Uterus (tissue), 4 donors: Measurements from ENCODE around the gene IL37. TPM values are rescaled to one million over a fixed set of nuclear protein-coding genes. Genes with fewer than 3 reads are reported as not detected.
"Not testable (repeated sequence)": the region's sequence is repeated elsewhere in the genome, so short reads cannot be mapped to it uniquely, and the experiment has no call there.

Experiments
- DNase-seq, 2 donors: peaks; one replicate each; pipeline ENCODE4 v3.0.0-alpha.2; 2019 to 2020
- H3K27ac ChIP-seq, 2 donors: fragments of 200-600 bp; sonication (generic); 1 replicate in 1 of 2; 2 replicates in 1 of 2; pipeline ENCODE4 v1.5.1; 2016 to 2018
- H3K27me3 ChIP-seq, 2 donors: fragments of 200-600 bp; sonication (generic); one replicate each; pipeline ENCODE4 v1.5.1; 2018 to 2019; ENCODE audit warnings: control low read depth in 1 of 2
- H3K36me3 ChIP-seq, 2 donors: fragments of 200-600 bp; sonication (generic); one replicate each; pipeline ENCODE4 v1.5.1; 2019; ENCODE audit warnings: control low read depth in 1 of 2
- H3K4me1 ChIP-seq, 2 donors: fragments of 200-600 bp; sonication (generic); one replicate each; pipeline ENCODE4 v1.5.1; 2018 to 2019; ENCODE audit warnings: control low read depth in 1 of 2
- H3K4me3 ChIP-seq, 2 donors: fragments of 200-600 bp; sonication (generic); 1 replicate in 1 of 2; 2 replicates in 1 of 2; pipeline ENCODE4 v1.5.1; 2018 to 2019; ENCODE audit warnings: mild to moderate bottlenecking in 1 of 2
- H3K9me3 ChIP-seq, 2 donors: fragments of 200-600 bp; sonication (generic); one replicate each; pipeline ENCODE4 v1.5.1; 2019; ENCODE audit warnings: control low read depth in 1 of 2
- CTCF ChIP-seq, 4 experiments: fragments of 200-600 bp in 2 of 4; fragments of 450-650 bp in 2 of 4; sonication (generic) in 2 of 4; IDR thresholded peaks; one replicate each; pipeline ENCODE4 v1.5.1; 2016 to 2019; ENCODE audit warnings: antibody characterized with exemption in 4 of 4, mild to moderate bottlenecking in 2 of 4, moderate library complexity in 1 of 4
- POLR2A ChIP-seq, 2 donors: fragments of 450-650 bp; IDR thresholded peaks; one replicate each; pipeline ENCODE4 v1.6.1; 2016; ENCODE audit warnings: antibody characterized with exemption in 2 of 2, mild to moderate bottlenecking in 1 of 2, moderate library complexity in 1 of 2
- intact Hi-C: fragments of 100-400 bp; cut with DNase I; formaldehyde crosslinking; loops from one replicate; pipeline ENCODE4 v1.15.1; 2023; ENCODE audit warnings: low total_unique reads
- total RNA-seq, 4 donors: library from RNA; depleted of rRNA in 3 of 4; stranded (reverse); fragments of >200 nt in 3 of 4; gene quantifications; one replicate each; pipeline versions ENCODE4 v1.1.0 to v1.2.4, GENCODE V29; 2014 to 2023
- donor health status: DM: yes; HTN: yes; CAD: no.

IL37 gene
- total RNA-seq, 4 donors from 2014 or later = not detected

GRCh38 chr2:112907001-112907949 lies 3.7 kb upstream of the IL37 start:
- Histone ChIP-seq H3K9me3 (no peaks in the 10 kb centered on the region), H3K4me3 (no peak overlapping the region), H3K4me1 (no peaks in the 10 kb centered on the region), H3K27ac (no peak overlapping the region), H3K27me3 (no peaks in the 10 kb centered on the region), H3K36me3 (no peaks in the 10 kb centered on the region)
- intact Hi-C loops = no loop called here
- TF ChIP-seq POLR2A (IDR thresholded peaks at IDR 0.05) = no peak
- DNase-seq = no peak

GRCh38 chr2:112908559-112908958 lies 2.4 kb upstream of the IL37 start:
- H3K9me3 ChIP-seq, H3K27ac ChIP-seq, DNase-seq, H3K4me1 ChIP-seq, H3K27me3 ChIP-seq, H3K4me3 ChIP-seq, H3K36me3 ChIP-seq, intact Hi-C loops: not testable (repeated sequence)

GRCh38 chr2:112910219-112910618 lies 746 bp upstream of the IL37 start:
- TF ChIP-seq CTCF (IDR thresholded peaks at IDR 0.05) (no peak), POLR2A (IDR thresholded peaks at IDR 0.05) (no peak)
- DNase-seq = no peak
- Histone ChIP-seq H3K27me3 (no peaks in the 10 kb centered on the region), H3K4me1 (no peaks in the 10 kb centered on the region), H3K36me3 (no peaks in the 10 kb centered on the region), H3K27ac (no peak overlapping the region), H3K4me3 (no peak overlapping the region), H3K9me3 (no peaks in the 10 kb centered on the region)
- intact Hi-C loops = no loop called here

GRCh38 chr2:112912403-112912802 lies 1.4 kb downstream of the IL37 start:
- TF ChIP-seq POLR2A (IDR thresholded peaks at IDR 0.05) (no peak), CTCF (IDR thresholded peaks at IDR 0.05) (no peak)
- DNase-seq = no peak
- no peak overlapping the region for H3K27ac ChIP-seq
- no peaks in the 10 kb centered on the region for H3K36me3 ChIP-seq
- intact Hi-C loops = no loop called here
- no peak overlapping the region for H3K4me3 ChIP-seq
- no peaks in the 10 kb centered on the region for H3K27me3 ChIP-seq
- H3K9me3 ChIP-seq = no peaks in the 10 kb centered on the region
- no peaks in the 10 kb centered on the region for H3K4me1 ChIP-seq

GRCh38 chr2:112915300-112916144 lies 4.6 kb downstream of the IL37 start:
- no peak overlapping the region for H3K4me3 ChIP-seq
- TF ChIP-seq POLR2A (IDR thresholded peaks at IDR 0.05) (no peak), CTCF (IDR thresholded peaks at IDR 0.05) (no peak)
- H3K9me3 ChIP-seq = no peaks in the 10 kb centered on the region
- H3K36me3 ChIP-seq = no peaks in the 10 kb centered on the region
- no peaks in the 10 kb centered on the region for H3K27me3 ChIP-seq
- H3K4me1 ChIP-seq = no peaks in the 10 kb centered on the region
- no peak for DNase-seq
- H3K27ac ChIP-seq = no peak overlapping the region
- intact Hi-C loops = no loop called here

GRCh38 chr2:112916145-112916571 lies 5.2 kb downstream of the IL37 start:
- no peaks in the 10 kb centered on the region for H3K27me3 ChIP-seq
- no peak overlapping the region for H3K27ac ChIP-seq
- no peak for DNase-seq
- no peaks in the 10 kb centered on the region for H3K36me3 ChIP-seq
- TF ChIP-seq CTCF (IDR thresholded peaks at IDR 0.05) = no peak
- TF ChIP-seq POLR2A (IDR thresholded peaks at IDR 0.05) = no peak
- H3K9me3 ChIP-seq = no peaks in the 10 kb centered on the region
- no peak overlapping the region for H3K4me3 ChIP-seq
- intact Hi-C loops = no loop called here
- no peaks in the 10 kb centered on the region for H3K4me1 ChIP-seq
